Measurements from ENCODE around the gene GID8. TPM values are rescaled to one million over a fixed set of nuclear protein-coding genes. Genes with fewer than 3 reads are reported as not detected.

The GID8 gene
- 10 to 100 TPM; 42.7 to 52.9 (median 47.4) TPM for total RNA-seq

DNA sequence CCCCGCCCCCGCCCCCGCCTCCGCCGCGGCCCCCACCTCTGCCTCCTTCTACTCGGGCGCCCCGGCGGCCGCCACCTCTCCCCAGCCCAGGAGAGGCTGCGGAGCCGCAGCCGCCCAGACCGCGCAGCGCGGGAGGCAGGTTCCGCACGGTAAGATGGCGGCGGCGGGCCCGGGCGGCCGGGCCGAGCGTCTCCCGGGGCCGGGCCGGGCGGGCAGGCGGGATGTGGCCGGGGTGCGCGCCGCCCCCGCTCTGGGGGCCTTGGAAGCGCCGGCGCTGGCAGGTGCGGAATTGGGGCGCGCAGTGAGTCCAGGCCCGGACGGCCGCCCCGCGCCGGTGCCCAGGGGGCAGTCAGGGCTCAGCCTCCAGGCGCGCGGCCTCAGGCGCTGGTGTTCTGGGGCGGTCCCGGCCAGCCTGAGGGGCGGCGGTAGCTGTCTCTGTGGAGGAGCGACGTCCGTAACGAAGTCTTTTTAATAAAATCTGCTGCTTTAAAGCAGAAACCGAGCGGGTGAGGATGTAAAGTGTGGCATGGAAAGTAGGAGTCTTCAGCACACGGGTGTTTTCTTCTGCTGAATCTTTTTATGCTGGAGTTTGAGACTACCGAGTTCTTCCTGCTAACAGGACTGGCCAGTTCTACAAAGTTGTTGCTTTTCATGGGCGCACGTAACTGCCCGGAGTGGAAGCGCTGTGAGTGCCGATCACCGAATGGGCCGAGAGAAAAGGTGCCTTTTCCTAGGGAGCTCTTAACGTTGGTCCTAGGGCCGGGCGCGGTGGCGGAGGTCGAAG lies at the start of gene GID8:
GID8 (plus strand) TSS at position 43 of the 784 bp plus-strand sequence. CDS start 3,356 bp downstream, outside the sequence.
- Mint-ChIP-seq H3K36me3 (ENCODE audit: insufficient read depth) (peaks cover 15% of the 10 kb centered on the region), H3K9me3 (no peaks in the 10 kb centered on the region), H3K4me1 (ENCODE audit: low read depth) (peaks cover 35% of the 10 kb centered on the region), H3K4me3 (peak within 1 kb of the TSS; percentile 99), H3K27me3 (ENCODE audit: low read depth) (no peaks in the 10 kb centered on the region)
- DNase-seq (peak; percentile 36), ATAC-seq (peak; percentile 65 to 69)

DNA sequence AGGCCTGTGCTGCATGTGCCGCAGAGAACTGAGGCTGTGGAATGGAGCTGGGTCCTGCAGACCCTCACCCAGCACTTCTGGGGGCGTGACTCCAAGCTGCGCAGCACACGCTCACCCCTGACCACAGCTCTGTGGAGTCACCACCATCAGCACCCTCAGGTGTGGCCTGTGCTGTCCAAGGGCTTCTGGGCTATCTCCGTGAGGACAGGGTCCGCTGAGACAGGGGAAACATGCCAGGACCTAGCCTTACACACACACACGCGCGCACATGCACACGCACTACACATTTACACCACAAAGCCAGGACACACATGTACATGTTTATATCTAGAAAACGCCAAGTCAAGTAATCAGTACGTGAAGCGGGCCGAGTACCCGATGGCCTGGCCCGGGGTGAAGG lies 49.5 kb upstream of the GID8 start:
- Mint-ChIP-seq H3K36me3 (ENCODE audit: insufficient read depth) (peaks cover 33% of the 10 kb centered on the region), H3K9me3 (no peaks in the 10 kb centered on the region), H3K4me3 (no peak overlapping the region), H3K4me1 (ENCODE audit: low read depth) (peaks cover 29% of the 10 kb centered on the region), H3K27me3 (ENCODE audit: low read depth) (no peaks in the 10 kb centered on the region)
- ATAC-seq (no peak), DNase-seq (no peak)

DNA sequence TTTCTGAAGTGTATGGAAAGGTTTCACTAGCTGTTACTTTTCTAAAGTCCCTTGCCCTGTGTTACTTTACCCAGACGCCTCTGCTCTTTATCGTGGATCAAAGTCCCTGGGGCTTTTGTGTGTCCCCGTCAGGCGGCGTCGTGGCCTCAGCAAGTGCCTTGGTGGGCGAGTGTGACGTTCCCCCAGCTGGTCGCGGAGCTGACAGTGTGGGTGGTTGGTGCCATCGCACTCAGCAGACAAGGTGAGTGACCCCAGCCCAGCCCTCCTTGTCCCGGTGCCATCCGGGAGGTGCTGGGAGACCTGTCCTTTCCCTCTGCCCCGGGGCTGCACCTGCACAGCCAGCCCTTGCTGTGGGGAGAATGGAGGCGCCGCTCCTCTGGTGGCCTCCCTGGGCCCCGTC lies 49.0 kb upstream of the GID8 start:
- H3K27me3 Mint-ChIP-seq (ENCODE audit: low read depth), result no peaks in the 10 kb centered on the region

DNA sequence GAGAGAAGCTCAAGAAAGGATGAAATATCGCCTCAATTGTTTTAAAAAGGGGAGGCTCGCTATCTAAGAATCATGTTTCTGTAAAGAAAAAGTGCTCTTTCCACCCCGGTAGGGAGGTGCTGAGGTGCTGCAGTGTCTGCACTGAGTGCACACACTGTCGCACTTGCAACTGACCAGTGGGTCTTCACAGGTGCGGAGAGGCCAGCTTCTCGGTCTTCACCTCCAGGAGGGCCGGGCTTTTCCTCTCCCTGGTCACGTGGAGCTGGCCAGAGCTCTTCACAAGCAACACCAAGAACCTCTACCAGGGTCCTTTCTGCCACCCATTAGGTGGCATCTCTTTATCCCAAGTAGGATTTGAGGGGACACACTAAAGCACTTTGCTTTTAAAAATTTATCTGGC lies 48.5 kb upstream of the GID8 start:
- Mint-ChIP-seq H3K9me3 (no peaks in the 10 kb centered on the region), H3K27me3 (ENCODE audit: low read depth) (no peaks in the 10 kb centered on the region), H3K4me3 (no peak overlapping the region), H3K36me3 (ENCODE audit: insufficient read depth) (peaks cover 39% of the 10 kb centered on the region), H3K4me1 (ENCODE audit: low read depth) (peaks cover 30% of the 10 kb centered on the region)
- DNase-seq (no peak), ATAC-seq (no peak)

More for the DNA sequence above, 49.0 kb upstream of the GID8 start:
- DNase-seq (no peak), ATAC-seq (no peak)
- Mint-ChIP-seq H3K4me3 (no peak overlapping the region), H3K36me3 (ENCODE audit: insufficient read depth) (peaks cover 34% of the 10 kb centered on the region), H3K4me1 (ENCODE audit: low read depth) (peaks cover 30% of the 10 kb centered on the region), H3K9me3 (no peaks in the 10 kb centered on the region)

DNA sequence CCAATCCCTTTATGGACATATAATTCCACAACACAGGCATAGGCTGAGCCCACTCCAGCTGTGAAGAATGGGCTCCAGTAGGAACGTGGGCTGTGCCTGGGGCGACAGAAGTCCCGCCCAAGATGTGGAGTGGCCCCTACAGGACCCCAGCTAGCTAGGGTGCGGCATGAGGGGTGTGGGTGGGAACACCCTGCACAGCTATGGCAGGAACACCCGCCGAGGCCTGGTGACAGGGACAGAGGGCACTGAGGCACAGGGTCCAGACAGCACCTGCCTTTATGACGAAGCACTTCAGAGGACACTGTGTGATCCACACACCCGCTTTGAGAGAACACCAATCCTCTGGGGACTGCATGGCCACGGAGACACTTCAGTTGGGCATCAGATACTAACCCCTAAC lies 48.1 kb upstream of the GID8 start:
- H3K27me3 Mint-ChIP-seq (ENCODE audit: low read depth), result no peaks in the 10 kb centered on the region
- DNase-seq (no peak), ATAC-seq (no peak)
- H3K36me3 Mint-ChIP-seq (ENCODE audit: insufficient read depth), result peaks cover 39% of the 10 kb centered on the region
- H3K4me1 Mint-ChIP-seq (ENCODE audit: low read depth), result peaks cover 30% of the 10 kb centered on the region
- no peak overlapping the region for H3K4me3 Mint-ChIP-seq
- no peaks in the 10 kb centered on the region for H3K9me3 Mint-ChIP-seq

DNA sequence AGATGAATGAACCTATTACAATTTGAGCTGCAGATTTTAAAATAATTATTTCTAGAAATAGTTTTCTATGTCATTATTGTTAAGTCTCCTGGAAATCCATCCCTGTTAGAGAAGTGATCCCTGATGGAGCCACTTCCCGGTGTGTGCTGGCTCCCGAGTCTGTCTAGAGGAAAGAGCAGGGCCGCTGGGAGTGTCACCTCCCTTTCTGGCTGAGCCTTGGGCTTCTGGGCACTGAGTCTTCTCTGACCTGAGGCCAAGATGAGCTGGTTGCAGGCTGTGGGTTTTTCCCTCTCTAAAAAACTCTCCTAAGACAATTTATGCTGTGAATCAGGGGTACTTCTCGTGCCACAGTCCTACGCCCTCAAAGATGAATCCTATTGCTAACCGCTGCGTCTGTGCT lies 47.5 kb upstream of the GID8 start:
- ATAC-seq (no peak), DNase-seq (no peak)
- H3K36me3 Mint-ChIP-seq (ENCODE audit: insufficient read depth), result peaks cover 43% of the 10 kb centered on the region
- no peak overlapping the region for H3K4me3 Mint-ChIP-seq
- peaks cover 30% of the 10 kb centered on the region for H3K4me1 Mint-ChIP-seq (ENCODE audit: low read depth)
- no peaks in the 10 kb centered on the region for H3K27me3 Mint-ChIP-seq (ENCODE audit: low read depth)
- no peaks in the 10 kb centered on the region for H3K9me3 Mint-ChIP-seq

DNA sequence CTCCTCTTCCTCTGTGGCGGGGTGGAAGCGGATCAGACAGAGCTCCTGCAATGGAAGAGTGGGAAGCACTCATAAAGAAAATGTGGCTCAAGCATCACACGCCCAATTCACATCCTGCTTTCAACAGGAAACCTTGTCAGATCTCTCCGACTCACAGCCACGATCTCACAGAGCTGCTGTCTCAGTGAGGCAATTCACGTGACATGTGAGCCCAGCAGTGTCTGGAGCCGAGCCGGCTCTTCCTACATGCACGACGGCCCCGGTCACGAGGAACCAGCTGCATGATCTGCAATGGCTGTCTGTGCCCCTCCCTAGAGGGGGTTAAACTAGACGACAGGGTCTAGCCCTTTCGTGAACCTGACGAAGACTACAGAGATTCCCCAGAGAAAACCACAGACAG lies 46.8 kb upstream of the GID8 start:
- no peaks in the 10 kb centered on the region for H3K27me3 Mint-ChIP-seq (ENCODE audit: low read depth)
- H3K36me3 Mint-ChIP-seq (ENCODE audit: insufficient read depth), result peaks cover 43% of the 10 kb centered on the region
- no peak overlapping the region for H3K4me3 Mint-ChIP-seq
- H3K9me3 Mint-ChIP-seq, result no peaks in the 10 kb centered on the region
- peaks cover 30% of the 10 kb centered on the region for H3K4me1 Mint-ChIP-seq (ENCODE audit: low read depth)
- ATAC-seq (peak in 1 of 2 donors; percentile 55), DNase-seq (no peak)

DNA sequence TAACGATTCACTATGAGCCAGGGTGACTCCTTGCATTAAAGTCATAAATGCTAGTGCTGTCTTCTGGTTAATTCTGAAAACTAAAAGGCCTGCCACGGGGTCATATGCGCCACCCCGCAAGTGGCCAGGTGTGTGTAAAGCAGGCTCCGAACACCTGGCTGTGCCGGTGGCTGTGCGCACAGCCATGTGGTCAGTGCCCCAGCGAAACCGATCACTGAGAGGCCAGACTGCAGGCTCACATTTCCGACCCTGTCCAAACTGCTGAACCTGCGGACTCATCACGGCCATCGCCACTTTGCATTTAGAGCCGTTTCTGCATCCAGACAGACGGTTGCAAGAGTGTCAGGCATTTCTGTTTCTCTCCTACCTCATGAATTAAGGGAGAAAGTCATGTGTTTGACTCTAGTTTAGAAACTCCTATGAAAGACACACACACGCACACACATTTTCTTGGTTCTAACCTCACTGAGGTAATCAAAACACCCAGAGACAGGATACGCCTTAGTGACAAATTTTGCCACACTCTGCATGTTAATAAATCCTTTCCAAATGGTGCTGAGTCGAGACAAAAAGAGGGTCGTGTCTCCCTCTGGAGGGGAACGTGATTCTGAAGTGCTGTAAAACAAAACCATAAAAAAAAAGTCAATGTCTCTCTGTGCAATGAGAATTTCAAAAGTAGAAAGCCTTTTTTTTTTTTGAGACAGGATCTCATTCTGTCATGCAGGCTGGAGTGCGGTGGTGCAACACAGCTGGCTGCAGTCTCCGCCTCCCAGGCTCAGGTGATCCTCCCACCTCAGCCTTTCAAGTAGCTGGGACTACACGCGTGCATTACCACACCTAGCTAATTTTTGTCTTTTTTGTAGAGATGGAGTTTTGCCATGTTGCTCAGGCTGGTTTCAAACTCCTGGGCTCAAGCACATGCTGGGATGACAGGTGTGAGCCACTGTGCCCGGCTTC lies 45.3 kb upstream of the GID8 start:
- Mint-ChIP-seq H3K4me3 (no peak overlapping the region), H3K9me3 (no peaks in the 10 kb centered on the region), H3K36me3 (ENCODE audit: insufficient read depth) (peaks cover 40% of the 10 kb centered on the region), H3K27me3 (ENCODE audit: low read depth) (no peaks in the 10 kb centered on the region), H3K4me1 (ENCODE audit: low read depth) (peaks cover 28% of the 10 kb centered on the region)
- DNase-seq (no peak), ATAC-seq (peak in 1 of 2 donors; percentile 69)

DNA sequence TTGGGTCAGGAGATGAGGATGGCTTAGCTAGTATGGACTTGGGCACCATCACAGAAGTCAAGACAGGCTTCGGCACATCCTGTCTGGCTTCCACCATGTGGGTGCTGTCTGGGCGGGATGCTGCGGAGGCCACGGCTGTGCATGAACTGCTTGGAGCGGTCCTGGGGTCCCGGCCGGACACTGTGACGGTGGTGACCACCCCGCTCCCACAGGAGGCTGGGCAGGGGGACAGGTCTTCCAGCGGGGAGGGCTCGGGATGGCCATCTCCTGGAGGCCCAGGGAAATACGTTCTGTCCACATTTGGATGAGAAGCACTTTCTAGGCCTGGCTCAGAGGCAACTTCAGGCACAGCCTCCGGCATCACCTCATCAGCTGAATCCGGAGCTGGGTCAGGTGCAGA lies 44.2 kb upstream of the GID8 start:
- Mint-ChIP-seq H3K27me3 (ENCODE audit: low read depth) (no peaks in the 10 kb centered on the region), H3K4me3 (no peak overlapping the region), H3K4me1 (ENCODE audit: low read depth) (peaks cover 35% of the 10 kb centered on the region), H3K36me3 (ENCODE audit: insufficient read depth) (peaks cover 36% of the 10 kb centered on the region), H3K9me3 (no peaks in the 10 kb centered on the region)
- ATAC-seq (no peak), DNase-seq (no peak)

DNA sequence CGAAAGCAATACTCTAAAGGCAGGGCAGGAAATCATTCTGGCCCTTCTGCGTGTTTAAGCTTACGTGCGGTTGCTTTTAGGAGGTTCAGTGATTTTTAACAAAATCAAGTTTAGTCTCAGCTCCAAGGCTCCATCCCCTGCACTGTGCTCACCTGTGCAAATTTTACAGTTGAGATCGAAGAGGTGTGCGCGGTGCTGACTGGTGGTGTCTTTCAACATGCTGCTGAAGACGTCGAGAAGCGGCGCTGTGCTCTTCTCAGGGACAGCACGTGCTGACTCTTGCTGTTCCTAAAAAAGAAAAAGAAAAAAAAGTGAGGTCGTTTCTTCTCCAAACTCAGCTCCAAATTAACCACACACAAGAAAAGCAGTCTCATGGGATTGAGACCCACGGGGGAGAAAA lies 43.7 kb upstream of the GID8 start:
- Mint-ChIP-seq H3K4me1 (ENCODE audit: low read depth) (peaks cover 41% of the 10 kb centered on the region), H3K4me3 (no peak overlapping the region), H3K9me3 (no peaks in the 10 kb centered on the region), H3K36me3 (ENCODE audit: insufficient read depth) (peaks cover 36% of the 10 kb centered on the region), H3K27me3 (ENCODE audit: low read depth) (no peaks in the 10 kb centered on the region)
- DNase-seq (no peak), ATAC-seq (no peak)

DNA sequence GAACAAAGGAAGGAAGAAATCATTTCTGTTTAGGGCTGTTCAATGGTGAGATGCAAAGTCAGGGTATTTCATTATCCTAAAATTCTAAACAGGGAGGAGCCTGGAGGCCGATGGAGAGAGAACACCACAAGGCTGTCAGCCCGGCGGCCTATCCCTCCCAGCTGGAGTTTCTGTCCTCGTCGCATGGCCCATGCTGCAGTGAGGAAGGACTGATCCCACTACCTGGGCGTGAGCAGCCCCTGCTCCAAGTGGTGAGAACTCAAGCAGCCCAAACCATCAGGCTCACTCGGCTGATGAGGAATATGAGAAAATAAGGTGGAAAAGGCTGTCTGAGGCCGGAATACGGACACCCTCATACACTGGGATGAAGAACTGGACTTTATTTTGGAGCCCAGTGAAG lies 42.4 kb upstream of the GID8 start:
- ATAC-seq, result no peak
- peaks cover 52% of the 10 kb centered on the region for H3K4me1 Mint-ChIP-seq (ENCODE audit: low read depth)
- no peak for DNase-seq
- no peak overlapping the region for H3K4me3 Mint-ChIP-seq
- peaks cover 36% of the 10 kb centered on the region for H3K36me3 Mint-ChIP-seq (ENCODE audit: insufficient read depth)
- no peaks in the 10 kb centered on the region for H3K27me3 Mint-ChIP-seq (ENCODE audit: low read depth)
- no peaks in the 10 kb centered on the region for H3K9me3 Mint-ChIP-seq

DNA sequence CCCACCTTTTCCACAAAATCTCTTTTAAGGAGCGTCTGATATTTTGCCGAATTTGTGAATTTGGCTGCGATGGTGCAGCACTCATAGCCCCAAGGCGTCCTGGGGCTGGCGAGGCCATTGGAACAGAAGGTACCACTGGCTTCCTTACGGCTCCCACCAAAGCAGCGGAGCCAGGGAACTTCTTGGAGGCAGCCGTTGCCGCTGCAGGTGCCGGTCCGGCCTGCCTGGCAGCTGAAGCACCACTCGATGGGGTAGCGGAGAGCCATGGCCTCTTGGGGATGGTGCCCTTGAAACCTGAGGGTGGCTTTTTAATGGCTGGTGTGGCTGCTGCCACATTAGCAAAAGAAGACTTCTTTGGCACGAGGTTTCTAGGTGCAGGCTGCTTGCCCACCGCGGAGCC lies 41.4 kb upstream of the GID8 start:
- Mint-ChIP-seq H3K4me1 (ENCODE audit: low read depth) (peaks cover 43% of the 10 kb centered on the region), H3K36me3 (ENCODE audit: insufficient read depth) (peaks cover 26% of the 10 kb centered on the region), H3K9me3 (no peaks in the 10 kb centered on the region), H3K27me3 (ENCODE audit: low read depth) (no peaks in the 10 kb centered on the region), H3K4me3 (no peak overlapping the region)
- ATAC-seq, result no peak
- DNase-seq, result no peak

DNA sequence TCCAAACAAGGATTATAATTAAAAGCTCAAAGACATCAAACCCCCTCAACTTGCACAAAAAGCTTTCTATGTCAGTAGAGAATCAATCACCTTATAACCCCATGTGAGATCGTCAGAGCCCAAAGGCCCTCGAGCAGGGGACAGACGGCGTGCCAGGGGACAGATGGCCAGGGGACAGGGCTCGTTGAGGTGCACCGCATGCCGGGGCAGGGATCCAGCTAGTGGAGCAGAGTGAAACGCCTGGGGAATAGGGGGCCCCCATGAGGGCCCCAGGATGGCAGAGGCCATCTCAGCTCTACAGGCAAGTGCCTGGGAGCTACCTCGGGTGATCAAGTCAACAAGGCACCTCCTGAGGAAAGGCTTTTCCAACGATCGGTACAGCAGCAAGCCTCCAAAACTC lies 40.3 kb upstream of the GID8 start:
- ATAC-seq, result no peak
- peaks cover 21% of the 10 kb centered on the region for H3K36me3 Mint-ChIP-seq (ENCODE audit: insufficient read depth)
- DNase-seq, result no peak
- H3K9me3 Mint-ChIP-seq, result no peaks in the 10 kb centered on the region
- H3K4me1 Mint-ChIP-seq (ENCODE audit: low read depth), result peaks cover 33% of the 10 kb centered on the region
- no peaks in the 10 kb centered on the region for H3K27me3 Mint-ChIP-seq (ENCODE audit: low read depth)
- no peak overlapping the region for H3K4me3 Mint-ChIP-seq

DNA sequence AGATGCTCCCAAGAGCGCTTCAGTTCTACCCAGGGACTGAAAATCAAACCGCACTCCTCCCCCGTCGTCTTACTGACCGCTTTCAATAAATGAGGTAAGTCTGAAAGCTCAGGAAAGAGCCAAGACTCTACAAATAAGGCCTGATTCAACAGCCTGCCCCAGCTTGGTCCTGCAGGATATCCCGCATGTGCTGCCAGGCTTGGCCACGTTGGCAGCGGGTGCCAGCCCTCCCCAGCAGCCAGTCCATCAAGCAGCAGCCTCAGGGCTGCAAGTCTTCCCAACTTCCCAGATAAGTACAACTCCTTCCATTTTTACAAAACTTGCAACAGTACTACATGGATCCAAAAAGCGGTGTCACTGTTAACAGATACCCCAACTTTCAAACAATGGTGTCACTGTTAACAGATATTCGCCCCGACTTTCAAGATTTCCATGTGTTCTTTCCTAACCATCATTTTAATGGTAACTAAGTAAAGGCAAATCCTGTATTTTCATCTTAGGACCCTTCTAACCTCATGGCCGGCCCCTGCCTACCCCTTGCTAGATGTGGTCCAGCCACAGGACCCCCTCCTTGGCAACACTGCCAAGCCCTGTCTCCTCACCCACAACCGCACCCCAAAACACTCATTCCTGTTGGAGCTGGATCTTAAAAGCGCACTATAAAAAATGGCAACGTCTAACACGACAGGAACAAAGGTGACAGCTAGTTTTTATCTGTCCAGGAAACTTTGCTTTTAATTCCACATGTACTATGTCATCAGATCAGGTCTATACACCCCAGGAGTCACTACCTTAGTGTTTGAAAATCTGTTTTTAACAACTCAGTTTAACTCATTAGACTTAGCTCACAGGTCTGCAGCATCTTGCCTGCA lies 39.6 kb upstream of the GID8 start:
- no peak for ATAC-seq
- H3K27me3 Mint-ChIP-seq (ENCODE audit: low read depth), result no peaks in the 10 kb centered on the region
- H3K36me3 Mint-ChIP-seq (ENCODE audit: insufficient read depth), result peaks cover 17% of the 10 kb centered on the region

More for the DNA sequence above, 39.6 kb upstream of the GID8 start:
- DNase-seq, result no peak
- H3K4me1 Mint-ChIP-seq (ENCODE audit: low read depth), result peaks cover 28% of the 10 kb centered on the region
- H3K9me3 Mint-ChIP-seq, result no peaks in the 10 kb centered on the region
- no peak overlapping the region for H3K4me3 Mint-ChIP-seq
